ENCODE data around the gene MYH8.

- TF ChIP-seq CTCF (IDR thresholded peaks at IDR 0.05; ENCODE audit: poor library complexity, severe bottlenecking): no peak
- TF ChIP-seq EZH2 (IDR thresholded peaks at IDR 0.05; ENCODE audit: borderline replicate concordance, insufficient read depth, low read length, poor library complexity, severe bottlenecking): no peak
- TF ChIP-seq RAD21 (conservative IDR thresholded peaks at IDR 0.05): no peak
- no peak for TF ChIP-seq SMC3 (conservative IDR thresholded peaks at IDR 0.05; ENCODE audit: poor library complexity)
- TF ChIP-seq POLR2AphosphoS5 (IDR thresholded peaks at IDR 0.05): no peak
- TF ChIP-seq EP300 (conservative IDR thresholded peaks at IDR 0.05; ENCODE audit: poor library complexity, severe bottlenecking): no peak
Observed at GRCh38 chr17:10360578-10360977, 61.2 kb downstream of the MYH8 start.

Measured in neural cell (in vitro differentiated cells).